ENCODE data around the gene NPIPA8. TPM values are rescaled to one million over a fixed set of nuclear protein-coding genes. Genes with fewer than 3 reads are reported as not detected.

The NPIPA8 gene
- total RNA-seq (2022; extraction: Qiagen RNA extraction; ENCODE audit: low read depth), result 0.31 to 1.6 TPM (median 0.83 TPM) in 4 of 5 replicates, not detected in the other

DNA sequence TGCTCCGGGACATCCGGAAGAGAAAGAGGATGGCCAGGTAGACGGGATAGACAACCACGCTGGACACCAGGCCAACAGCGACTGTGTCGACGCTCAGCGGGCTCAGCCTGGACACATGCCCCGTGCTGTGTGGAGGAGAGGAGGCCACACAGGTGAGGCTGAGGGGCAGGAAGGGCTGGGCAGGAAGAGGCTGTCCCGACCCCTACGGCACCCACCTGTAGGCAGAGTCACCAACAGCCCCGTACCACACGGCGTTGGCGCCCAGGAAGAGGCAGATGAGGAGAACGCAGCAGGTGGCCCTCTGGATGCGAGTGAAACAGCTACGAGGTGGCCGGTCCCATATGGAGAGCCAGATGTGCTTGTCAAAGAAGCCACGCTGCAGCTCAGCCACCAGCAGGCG is at the start of gene NPIPA8:
NPIPA8 (minus strand) TSS at position 101 of the 400 bp plus-strand sequence. CDS start 4,074 bp downstream, outside the sequence.

Other genes starting within 250 kb of the NPIPA8 start
- 103 to 121 TPM (median 110 TPM) in 5 replicates for gene NOMO2, start 225.4 kb upstream of the NPIPA8 start, total RNA-seq (2022; extraction: Qiagen RNA extraction; ENCODE audit: low read depth)

Data from A549 treated with RU486 at 1 μM for 4 hours (cell line).